Frontal cortex (tissue), 4 donors: ENCODE measurements around the gene ATXN1. TPM values are rescaled to one million over a fixed set of nuclear protein-coding genes. Genes with fewer than 3 reads are reported as not detected.
"Not testable (repeated sequence)": the region's sequence is repeated elsewhere in the genome, so short reads cannot be mapped to it uniquely, and the experiment has no call there.

ENCODE experiments used
- DNase-seq, 2 donors: peaks; one replicate each; pipeline ENCODE4 v3.0.0; 2012; ENCODE audit warnings: low spot score in 2 of 2
- FAIRE-seq: peaks from 2 replicates; lab custom pipeline; 2012; peaks lifted over from hg19 to GRCh38; lab: Jason Lieb, UNC
- total RNA-seq: library from RNA; depleted of rRNA; stranded (reverse); fragments of >200 nt; gene quantifications from one replicate; pipeline ENCODE4 v1.2.3, GENCODE V29; 2014
- donor health status: control.
- donor health status: control.
- donor health status: control.

Gene ATXN1
- total RNA-seq, 1 donor from 2014 or later = 52.2 TPM

DNA sequence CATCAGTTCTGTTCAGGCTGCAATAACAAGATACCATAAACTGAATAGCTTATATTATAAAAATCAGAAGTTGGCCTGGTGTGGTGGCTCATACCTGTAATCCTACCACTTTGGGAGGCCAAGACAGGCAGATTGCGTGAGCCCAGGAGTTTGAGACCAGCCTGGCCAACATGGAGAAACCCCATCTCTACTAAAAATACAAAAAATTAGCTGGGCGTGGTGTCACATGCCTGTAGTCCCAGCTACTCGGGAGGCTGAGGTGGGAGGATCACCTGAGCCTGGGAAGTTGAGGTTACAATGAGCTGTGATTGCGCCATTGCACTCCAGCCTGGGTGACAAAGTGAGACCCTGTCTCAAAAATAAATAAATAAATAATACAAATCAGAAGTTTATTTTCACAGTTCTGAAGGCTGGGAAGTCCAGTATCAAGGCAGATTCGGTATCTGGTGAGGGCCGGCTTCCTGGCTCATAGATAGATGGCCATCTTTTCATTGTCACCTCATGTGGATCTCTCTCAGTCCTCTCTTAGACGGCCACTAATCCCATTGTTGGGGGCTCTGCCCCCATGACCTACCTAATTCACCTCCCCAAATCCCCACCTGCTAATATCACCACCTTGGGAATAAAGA is 491.7 kb downstream of the ATXN1 start:
- not testable (repeated sequence) for DNase-seq, FAIRE-seq

- DNase-seq = no peak
- no peak for FAIRE-seq
These were observed 493.6 kb downstream of the ATXN1 start for GRCh38 chr6:16267428-16268263.

- FAIRE-seq (no peak), DNase-seq (no peak)
These were observed 495.6 kb downstream of the ATXN1 start for GRCh38 chr6:16265351-16266341.

- FAIRE-seq = no peak
- no peak for DNase-seq
These were observed 496.5 kb downstream of the ATXN1 start for GRCh38 chr6:16264785-16265184.

DNA sequence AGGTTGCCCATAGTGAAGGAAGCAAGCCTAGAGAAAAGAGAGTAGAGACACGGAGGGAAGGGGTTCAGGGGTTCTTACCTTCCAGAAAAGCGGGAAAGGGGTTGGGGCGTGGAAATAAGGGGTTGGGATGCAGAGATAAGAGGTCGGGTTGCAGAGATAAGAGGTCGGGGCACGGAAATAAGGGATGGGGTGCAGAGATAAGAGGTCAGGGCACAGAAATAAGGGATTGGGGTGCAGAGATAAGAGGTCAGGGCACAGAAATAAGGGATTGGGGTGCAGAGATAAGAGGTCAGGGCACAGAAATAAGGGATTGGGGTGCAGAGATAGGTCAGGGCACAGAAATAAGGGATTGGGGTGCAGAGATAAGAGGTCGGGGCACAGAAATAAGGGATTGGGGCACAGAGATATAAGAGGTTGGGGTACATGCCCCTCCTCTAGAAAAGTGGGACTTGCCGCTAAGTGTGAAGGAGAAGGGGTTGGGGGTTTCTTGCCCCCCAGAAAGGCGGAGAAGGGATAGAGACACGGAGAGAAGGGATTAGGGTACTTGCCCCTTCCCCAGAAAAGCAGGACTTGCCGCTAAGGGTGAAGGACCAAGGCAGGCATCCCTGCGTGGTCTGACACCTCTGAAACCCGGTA is 497.7 kb downstream of the ATXN1 start:
- FAIRE-seq, DNase-seq: not testable (repeated sequence)

GRCh38 chr6:16262773-16263172 is 498.5 kb downstream of the ATXN1 start:
- DNase-seq, FAIRE-seq: not testable (repeated sequence)

DNA sequence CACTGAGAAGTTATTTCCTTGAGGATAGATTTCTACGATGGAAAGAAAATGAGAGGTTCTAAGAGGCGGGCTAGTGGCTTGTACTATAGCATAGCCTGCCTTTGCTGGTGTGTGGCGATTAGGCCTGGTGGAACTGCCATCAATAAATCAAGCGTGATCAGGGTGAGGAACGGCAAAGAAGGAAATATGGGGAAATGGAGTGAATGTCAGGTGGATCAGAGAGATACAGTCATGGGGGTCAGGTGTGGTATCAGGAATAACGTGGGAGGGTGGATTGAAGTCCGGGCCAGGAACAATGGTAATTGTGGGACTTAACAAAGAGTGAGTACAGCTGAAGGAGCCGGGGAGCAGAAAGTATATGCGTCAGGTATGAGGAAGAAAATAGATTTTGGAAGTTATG is 500.7 kb downstream of the ATXN1 start:
- FAIRE-seq, DNase-seq: not testable (repeated sequence)

DNA sequence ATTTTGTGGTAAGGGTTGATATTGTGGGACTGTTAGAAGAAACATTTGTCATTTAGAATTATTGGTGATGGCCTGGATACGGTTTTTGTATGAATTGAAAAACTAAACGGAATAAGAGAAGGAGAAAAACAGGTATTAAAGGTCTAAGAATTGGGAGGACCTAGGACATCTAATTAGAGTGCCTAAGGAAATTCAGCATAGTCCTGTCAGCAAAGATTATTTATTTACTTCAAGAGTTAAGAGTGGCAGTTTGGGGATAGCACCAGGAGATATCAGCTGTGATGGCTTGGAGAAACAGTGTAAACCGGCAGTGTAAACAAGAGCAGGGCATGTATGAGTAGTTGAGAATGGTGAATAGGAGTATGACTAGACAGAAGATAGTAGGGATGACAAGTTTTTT is 501.7 kb downstream of the ATXN1 start:
- not testable (repeated sequence) for FAIRE-seq, DNase-seq

GRCh38 chr6:16258709-16259075 is 502.6 kb downstream of the ATXN1 start:
- DNase-seq = no peak

GRCh38 chr6:16257999-16258708 is 503.1 kb downstream of the ATXN1 start:
- FAIRE-seq (no peak), DNase-seq (no peak)

More at GRCh38 chr6:16258709-16259075, 502.6 kb downstream of the ATXN1 start:
- FAIRE-seq = no peak

- DNase-seq = no peak
These were observed 504.5 kb downstream of the ATXN1 start for GRCh38 chr6:16256781-16257180.

DNA sequence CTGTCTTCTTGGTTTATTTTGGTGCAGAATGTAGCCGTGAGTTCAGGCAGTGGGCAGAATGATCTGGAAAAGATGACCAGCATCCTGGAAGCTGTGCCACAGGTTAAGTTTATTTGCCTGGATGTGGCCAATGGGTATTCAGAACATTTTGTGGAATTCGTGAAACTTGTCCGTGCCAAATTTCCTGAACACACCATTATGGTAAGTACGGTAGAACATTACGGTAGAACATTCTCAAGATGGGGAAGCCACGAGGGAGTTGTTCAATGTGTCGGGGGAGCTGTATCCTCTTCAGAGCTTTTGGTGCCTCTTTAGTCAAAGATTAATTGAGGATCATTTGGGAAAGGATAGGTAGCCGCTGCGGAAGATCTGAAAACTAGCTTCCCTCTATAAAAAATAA is 506.7 kb downstream of the ATXN1 start:
- FAIRE-seq (no peak), DNase-seq (no peak)

More at GRCh38 chr6:16256781-16257180, 504.5 kb downstream of the ATXN1 start:
- FAIRE-seq = no peak

DNA sequence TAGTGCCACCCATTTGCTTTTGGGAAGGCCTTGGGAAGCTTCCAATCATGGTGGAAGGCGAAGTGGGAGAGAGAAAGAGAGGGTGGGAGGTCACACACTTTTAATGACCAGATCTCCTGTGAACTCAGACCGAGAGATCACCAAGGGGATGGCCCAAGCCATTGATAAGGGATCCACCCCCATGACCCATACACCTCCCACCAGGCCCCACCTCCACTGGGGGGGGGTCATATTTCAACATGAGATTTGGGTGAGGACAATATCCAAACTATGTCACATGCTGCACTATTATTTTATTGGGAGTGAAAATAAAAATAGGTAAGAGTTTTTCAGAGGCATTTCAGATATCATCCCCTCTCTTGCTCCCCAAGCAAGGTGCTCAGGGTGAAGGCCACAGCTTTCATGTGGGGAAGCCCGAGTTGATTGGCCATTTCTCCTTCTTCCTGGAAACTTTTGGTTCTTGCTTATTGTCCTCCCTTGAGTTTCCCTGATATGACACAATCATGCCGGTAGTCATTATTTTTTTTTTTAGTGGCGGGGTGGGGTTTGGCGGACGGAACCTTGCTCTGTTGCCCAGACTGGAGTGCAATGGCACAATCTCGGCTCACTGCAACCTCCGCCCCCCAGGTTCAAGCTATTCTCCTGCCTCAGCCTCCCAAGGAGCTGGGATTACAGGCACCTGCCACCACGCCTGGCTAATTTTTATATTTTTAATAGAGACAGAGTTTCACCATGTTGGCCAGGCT is 507.7 kb downstream of the ATXN1 start:
- DNase-seq (no peak), FAIRE-seq (no peak)

- FAIRE-seq = no peak
- DNase-seq = no peak
These were observed 508.5 kb downstream of the ATXN1 start for GRCh38 chr6:16252686-16253299.

- no peak for FAIRE-seq
- DNase-seq = no peak
These were observed 509.6 kb downstream of the ATXN1 start for GRCh38 chr6:16251706-16252105.

DNA sequence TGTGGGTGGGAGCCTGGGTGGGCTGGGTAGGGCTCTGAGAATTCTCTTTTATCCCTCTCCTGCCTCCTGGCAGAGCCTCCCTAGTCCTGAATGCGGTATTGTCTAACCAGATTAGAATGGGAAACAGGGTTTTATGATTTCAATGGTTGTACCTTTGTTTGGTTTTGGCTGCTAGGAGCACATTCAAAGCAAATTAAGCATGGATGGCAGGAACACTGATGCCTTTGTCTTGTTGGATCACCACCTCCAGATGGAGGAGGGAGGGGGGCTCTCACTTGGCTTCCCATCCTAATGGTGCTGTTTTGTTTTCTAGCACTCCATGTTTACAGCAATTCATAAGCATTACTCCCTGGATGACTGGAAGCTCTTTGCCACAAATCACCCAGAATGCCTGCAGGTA is 511.3 kb downstream of the ATXN1 start:
- no peak for FAIRE-seq

More for the DNA sequence above, 511.3 kb downstream of the ATXN1 start:
- DNase-seq = no peak
